HG03103 (cell line): ENCODE measurements around the gene MDM4.
A peak's percentile ranks its signal among the peaks of the same experiment; 100 is the strongest.
"Not testable (repeated sequence)": the region's sequence is repeated elsewhere in the genome, so short reads cannot be mapped to it uniquely, and the experiment has no call there.

ENCODE experiments used
- ATAC-seq: cut with Tn5 transposase; IDR thresholded peaks from one replicate; pipeline ENCODE4 v1.9.1; 2021; ENCODE audit warnings: low read depth; ENCODE audit not compliant: unreplicated experiment

MDM4 gene

DNA sequence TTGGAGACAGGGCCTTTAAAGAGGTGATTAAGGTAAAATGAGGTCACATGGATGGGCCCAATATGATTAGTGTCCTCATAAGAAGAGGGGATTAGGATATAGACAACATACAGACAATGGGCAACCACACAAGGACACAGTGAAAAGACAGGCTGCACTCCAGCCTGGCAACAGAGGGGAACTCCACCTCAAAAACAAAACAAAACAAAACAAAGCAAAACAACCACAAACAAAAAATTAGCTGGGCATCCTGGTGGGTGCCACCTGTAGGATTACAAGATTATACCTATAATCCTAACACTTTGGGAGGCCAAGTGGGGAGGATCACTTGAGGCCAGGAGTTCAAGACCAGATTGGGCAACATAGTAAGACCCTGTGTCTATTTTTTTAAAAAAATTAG is 4.8 kb upstream of the MDM4 start:
- ATAC-seq = no peak

DNA sequence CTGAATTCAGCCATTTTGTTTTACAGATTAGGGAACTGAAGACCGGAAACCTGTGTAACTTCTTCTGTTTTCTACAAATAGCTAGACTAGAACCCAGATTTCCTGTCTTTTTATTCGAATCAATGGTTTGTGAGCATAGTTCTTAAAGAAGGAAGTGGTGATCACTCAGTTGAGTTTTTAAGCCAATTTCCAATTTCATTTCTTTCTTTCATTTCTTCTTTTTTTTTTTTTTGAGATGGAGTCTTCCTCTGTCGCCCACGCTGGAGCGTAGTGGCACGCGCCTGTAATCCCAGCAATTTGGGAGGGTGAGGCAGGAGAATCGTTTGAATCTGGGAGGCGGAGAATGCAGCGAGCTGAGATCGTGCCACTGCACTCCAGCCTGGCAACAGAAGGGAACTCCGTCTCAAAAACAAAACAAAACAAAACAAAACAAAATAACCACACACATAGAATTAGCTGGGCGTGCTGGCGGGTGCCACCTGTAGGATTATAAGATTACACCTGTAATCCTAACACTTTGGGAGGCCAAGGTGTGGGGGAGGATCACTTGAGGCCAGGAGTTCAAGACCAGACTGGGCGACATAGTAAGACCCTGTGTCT is 3.0 kb upstream of the MDM4 start:
- no peak for ATAC-seq

DNA sequence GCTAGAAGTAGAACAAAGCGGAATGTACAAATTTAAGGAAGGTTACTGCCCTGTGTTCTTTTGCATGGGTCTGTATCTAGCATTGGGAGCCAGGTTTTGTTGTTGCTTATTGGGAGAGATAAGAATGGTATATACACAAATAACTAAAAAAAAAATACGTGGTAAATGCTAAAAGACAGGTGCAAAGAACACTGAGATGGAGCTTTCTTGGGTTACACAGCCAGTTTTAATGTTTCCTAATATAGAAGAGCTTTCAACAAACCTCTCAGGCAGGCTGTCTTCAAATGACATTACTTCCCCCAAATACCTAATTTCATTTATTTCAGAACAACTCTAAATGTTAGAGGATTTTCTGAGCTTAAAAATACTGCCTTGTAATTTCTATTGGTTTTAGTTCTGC is 1.4 kb upstream of the MDM4 start:
- no peak for ATAC-seq

DNA sequence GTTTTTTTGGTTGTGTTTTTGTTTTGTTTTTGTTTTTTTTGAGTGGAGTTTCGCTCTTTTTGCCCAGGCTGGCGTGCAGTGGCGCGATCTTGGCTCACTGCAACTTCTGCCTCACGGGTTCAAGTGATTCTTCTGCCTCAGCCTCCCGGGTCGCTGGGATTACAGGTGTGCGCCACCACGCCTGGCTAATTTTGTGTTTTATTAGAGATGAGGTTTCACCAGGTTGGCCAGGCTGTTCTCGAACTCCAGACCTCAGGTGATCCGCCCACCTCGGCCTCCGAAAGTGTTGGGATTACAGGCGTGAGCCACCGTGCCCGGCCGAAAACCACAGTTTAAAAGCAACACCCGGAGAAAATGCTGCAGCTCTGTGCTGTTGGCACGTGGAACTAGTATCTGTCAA is 1.2 kb downstream of the MDM4 start:
- ATAC-seq = not testable (repeated sequence)

DNA sequence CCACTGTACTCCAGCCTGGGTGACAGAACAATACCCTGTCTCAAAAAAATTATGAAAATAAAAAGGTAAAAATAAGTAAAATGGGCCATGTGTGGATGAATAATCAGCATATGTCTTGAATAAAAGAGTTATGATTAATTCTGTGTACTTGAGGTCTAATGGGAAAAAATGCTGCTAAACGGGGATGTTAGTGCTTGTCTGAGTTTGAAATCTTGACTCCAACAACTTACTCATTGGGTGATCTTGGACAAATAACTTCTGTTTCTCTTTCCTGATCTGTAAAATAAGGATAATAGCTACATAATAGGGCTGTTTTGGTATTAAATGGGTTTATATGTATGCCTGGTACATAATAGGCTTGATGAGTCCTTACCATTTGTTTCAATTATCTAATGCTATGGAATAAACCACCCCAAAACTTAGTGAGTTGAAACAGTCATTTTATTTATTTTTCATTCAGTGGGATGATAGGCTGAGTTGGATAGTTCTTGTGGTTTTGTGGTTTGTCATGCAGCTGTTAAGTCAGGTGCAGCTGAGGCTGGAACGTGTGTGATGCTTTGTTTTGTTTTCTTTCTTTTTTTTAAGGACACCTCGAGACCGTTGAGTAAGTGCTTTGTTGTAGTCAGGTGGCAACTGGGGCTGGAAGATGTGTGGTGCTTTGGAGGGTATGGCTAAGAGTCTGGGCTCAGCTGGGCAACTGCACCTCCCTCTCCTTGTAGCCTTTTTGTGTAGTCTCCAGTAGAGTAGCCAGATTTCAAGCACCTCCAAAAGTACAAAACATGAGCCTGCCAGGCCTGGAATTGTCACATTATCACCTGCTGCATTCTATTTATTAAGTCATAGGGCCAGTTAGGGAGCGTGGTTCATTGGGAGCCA is 4.9 kb downstream of the MDM4 start:
- peak; percentile 48 for ATAC-seq

DNA sequence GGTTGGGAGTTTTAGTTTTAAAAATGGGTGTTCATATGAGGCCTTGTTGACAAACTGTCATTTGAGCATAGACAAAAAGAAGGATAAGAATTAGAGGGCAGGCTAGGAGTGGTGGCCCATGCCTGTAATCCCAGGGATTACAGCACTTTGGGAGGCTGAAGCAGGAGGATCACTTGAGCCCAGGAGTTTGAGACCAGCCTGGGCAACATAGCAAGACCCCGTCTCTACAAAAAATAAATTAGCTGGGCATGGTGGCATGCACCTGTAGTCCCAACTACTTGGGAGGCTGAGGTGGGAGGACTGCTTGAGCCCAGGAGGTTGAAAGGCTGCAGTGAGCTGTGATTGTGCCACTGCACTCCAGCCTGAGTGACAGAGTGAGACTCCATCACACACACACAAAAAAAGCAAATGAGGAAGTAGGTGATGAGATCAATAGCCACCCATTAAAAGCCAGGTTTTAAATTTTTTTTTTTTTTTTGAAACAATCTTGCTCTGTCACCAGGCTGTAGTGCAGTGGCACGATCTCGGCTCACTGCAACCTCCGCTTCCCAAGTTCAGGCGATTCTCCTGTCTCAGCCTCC is 5.8 kb downstream of the MDM4 start:
- not testable (repeated sequence) for ATAC-seq

DNA sequence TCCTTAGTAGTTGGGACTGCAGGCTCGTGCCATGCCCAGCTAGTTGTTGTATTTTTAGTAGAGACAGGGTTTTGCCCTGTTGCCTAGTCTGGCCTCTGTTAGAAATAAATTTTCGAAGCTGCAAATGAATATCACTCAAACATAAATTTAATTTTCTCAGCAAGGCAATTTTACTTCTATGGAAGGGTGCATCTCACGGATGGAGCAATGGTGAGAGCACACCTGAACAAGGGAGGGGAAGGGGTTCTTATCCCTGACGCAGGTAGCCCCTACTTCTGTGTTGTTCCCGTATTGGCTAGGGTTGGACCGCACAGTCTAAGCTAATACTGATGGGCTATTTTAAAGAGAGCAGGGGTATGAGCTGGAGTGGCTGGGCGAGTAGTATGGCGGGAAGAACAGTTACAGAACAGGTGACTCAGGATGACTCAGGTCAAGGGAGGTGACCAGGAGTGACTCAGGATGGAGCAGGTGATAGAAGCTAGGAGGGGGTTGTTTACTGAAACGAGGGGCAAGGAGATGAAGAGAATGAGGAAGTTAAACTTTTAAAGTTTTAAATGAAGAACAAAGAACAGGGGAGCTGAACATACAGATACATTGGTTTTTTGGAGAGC is 7.5 kb downstream of the MDM4 start:
- no peak for ATAC-seq

DNA sequence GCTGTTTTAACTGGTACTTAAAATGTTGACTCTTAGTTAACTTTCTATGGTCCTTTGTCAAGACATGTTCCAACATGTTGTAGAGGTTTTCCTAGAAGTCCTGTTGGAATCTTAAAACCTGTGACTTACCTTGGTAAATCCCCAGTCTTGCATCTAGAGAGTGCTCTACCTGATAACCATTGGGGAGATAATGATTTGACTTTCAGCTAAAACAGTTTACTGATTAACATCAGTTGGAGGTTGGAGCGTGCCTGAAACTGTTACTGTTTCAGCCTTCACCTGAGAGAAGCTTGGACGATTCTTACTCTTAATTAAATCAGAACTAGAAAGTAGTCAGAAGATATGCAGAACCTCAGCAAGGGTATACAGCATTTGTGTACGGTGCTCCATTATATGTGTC is 8.8 kb downstream of the MDM4 start:
- ATAC-seq = no peak

DNA sequence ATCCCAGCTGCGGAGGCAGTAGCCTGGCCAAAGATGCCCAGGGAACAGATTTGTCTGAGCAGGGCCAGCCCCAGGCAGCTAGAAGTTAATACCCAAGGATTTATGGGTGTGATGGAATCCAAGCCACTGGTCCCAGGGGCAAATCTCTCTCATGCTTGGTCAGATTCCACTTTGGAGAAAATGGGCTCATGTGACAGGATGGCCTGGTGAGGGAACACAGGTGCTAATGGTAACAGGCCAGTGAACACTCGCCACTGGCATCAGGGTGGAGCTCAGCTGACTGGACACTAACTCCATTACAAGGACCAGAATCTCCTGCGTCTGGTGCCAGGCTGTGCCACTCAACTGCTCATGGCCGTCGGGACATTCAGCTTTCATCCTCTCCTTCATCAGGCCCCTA is 12.0 kb downstream of the MDM4 start:
- ATAC-seq = no peak

DNA sequence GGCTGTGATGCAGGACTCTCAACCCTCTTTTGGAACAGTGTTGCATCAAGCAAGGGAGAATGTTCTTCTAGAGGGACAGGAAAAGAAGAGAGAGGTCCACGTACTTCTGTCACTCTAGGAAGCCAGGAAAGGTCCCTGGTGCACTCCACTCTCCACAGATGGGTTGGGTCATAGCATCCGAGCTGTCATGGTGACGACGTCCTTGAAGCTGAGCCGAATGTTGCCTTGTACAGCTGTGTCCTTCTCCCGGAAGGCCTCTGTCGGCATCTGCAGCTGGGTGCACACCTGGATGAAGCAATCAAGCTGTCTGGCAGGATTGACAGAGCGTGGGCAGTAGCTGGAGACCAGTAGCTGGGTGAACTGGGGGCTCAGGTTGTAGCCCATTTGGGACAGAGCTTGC is 12.5 kb downstream of the MDM4 start:
- no peak for ATAC-seq

DNA sequence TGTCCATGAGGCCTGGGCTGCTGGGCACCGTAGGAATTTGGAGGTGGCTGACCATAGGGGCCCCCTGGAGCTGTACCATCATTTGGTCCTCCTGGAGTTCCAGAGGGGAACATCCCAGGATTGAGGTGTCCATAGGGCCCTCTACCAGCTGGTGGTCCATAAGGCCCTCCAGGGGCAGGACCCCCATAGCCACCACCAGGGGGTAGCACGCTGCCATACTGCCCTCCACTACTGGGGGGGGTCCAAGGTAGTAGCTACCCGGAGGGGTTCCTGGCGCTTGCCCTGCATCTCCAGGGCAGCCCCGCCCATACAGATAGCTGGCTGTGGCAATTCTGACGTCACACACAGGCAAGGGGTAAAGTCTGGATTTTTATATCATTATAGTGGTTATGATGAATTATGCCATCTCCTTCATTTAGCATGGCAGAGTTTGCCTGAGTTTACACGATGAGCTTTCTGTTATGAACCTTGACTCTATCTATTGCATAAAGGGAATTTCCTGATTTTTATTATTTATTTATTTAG is 13.2 kb downstream of the MDM4 start:
- ATAC-seq = no peak

DNA sequence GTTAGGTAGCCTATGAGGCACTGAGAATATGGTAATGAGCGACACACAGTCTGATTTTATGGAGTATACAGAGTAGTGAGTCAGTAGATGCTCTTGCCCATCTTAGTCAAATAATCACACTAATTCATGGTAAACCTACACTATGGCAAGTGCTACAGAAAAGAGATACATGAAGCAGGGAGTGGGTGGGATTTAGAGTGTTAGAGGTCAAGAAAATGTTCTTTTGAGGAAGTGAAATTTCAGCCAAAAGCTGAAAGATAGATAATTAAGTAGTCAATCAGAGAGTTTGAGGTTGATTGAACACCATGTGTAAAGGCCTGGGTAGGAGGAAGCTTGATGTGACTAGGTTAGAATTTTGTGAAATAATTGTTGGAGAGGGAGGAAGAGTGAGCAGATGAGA is 14.7 kb downstream of the MDM4 start:
- peak; percentile 82 for ATAC-seq

DNA sequence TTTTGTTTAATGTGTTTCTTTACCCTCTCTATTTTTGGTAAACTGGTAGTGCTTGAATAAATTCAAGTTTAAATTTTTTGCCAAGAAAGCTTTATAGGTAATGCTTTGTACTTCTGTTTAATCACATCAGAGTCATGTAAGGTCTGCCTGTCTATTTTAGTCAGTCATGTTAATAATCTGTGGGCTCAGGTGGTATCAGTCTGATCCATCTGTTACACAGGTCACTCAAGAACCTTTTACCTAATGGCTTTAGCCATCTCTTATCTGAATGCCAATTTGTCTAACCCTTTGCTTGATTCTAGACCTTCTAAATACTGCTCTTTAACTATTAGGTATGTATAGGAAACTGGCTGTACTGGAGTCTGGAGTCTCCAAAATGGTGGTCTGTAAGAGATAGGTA is 16.6 kb downstream of the MDM4 start:
- ATAC-seq = no peak

DNA sequence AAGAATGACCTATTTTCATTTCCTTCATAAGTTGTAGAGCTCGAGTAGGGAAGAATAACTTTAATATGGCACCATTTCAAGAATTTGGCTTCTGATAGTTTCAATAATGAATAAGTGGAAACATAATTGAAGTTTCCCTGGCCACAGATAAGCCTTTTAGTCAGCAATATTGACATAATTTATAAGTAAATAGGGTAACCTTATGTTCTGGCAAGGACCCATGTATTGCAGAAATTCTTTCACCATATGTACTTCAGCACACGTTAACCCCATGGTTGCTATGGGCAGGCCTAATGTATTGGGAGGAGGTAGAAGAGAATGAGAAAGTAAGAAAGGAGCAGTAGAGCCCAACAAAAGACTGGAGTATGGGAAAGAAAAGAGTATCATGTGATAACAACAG is 25.4 kb downstream of the MDM4 start:
- no peak for ATAC-seq

DNA sequence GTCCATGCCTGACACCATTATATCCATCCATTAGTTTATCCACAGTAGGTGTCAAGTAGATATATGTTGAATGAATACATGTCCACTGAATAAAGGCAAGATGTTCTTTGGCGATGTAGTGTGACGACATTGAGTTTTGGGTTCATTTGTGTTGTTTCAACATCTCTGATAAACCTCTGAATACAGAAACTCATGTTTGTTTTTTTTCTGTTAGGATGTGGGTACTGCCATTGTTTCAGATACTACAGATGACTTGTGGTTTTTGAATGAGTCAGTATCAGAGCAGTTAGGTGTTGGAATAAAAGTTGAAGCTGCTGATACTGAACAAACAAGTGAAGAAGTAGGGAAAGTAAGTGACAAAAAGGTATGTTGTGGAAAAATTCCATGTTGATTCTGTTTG is 28.1 kb downstream of the MDM4 start:
- no peak for ATAC-seq

DNA sequence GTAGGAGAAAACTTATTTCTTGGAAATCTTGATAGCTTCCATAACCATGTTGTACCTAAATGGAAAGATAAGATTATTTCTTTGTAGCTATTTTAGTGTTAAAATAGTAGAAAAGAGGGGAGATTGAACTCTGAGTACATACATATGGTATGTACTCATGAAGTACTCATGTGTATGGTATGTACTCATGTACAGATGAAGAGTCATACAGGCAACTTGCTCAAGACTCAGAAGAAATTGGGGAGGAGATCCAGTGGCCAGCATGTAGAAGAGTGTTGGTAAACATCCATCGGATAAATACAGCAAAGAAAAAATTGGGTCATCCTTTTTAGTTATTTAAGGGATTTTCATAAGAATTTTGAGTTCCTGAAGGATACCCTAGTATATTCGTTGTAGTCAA is 29.0 kb downstream of the MDM4 start:
- ATAC-seq = no peak

DNA sequence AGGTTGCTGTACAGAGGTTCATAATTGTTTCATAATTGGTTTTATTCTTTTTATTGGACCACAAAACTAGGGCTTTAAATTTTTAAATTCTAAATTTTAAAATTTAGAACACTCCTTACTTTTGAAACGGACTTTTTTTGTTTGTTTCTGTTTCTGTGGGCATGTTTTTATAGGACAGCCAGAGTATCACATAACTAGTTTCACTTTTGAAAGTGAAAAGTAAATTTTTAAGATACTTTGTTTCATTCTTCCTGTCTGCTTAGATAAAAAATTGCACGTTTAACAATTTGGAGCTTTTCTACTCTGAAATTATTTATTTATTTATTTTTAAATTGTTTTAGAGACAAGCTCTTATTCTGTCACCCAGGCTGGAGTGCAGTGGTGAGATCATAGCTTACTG is 29.7 kb downstream of the MDM4 start:
- no peak for ATAC-seq

DNA sequence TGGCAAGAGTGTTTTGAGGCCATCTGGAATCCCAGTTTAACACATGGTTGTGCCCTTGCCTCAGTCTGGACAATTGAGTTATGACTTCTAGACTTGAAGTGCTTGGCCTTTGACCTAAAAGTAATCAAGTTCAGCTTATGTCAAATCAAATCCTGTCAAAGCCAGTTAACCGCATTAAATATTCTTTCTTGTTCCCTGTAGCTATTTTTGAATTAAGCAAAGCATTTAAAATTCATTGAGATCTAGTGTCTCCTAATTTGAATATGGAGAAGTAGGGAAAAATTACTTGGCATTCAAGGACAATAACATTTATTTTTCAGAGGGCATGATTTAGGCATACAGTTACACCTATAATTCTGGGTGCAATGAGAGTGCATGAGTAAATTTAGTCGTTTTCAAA is 32.1 kb downstream of the MDM4 start:
- ATAC-seq = no peak

DNA sequence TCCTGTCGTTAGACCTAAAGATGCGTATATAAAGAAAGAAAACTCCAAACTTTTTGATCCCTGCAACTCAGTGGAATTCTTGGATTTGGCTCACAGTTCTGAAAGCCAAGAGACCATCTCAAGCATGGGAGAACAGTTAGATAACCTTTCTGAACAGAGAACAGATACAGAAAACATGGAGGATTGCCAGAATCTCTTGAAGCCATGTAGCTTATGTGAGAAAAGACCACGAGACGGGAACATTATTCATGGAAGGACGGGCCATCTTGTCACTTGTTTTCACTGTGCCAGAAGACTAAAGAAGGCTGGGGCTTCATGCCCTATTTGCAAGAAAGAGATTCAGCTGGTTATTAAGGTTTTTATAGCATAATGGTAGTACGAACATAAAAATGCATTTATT is 33.1 kb downstream of the MDM4 start:
- no peak for ATAC-seq

DNA sequence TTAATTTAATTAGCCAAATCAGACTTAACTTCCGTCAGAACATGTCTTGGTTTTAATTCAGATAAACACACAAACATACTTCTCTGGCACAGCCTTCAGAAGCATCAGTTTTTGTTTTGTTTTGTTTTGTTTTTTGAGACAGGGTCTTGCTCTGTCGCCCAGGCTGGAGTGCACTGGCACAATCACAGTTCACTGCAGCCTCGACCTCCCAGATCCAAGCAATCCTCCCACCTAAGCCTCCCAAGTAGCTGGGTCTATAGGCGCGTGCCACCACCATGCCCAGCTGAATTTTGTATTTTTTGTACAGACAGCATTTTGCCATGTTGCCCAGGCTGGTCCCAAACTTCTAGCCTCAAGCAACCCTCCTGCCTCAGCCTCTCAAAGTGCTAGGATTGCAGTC is 34.7 kb downstream of the MDM4 start:
- no peak for ATAC-seq

DNA sequence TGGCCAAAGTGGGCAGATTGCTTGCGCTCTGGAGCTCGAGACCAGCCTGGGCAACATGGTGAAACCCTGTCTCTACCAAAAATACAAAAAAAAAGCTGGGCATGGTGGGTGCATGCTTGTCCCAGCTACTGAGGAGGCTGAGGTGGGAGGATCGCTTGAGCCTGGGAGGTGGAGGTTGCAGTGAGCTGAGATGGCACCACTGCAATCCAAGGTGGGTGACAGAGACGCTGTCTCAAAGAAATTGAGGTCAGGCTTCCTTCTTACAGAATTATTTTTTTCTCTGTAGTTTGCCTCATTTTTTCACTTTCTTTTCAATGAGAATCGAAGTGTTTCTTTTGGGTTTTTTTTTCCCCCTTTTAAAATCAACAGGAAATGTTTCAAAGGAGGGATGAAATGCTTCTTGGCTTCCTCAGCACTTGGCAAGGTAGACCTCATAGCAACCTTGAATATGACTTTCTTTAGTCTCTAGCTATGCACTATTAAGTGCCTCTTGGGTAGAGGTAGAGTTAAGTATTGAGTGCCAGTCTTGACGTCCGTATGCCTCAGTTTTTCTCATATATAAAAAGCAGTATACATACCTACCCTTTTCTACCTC is 40.3 kb downstream of the MDM4 start:
- no peak for ATAC-seq
